ENCODE data around the gene SYT9.

The SYT9 gene

GRCh38 chr11:7263842-7264241 lies 12.1 kb downstream of the SYT9 start:
- intact Hi-C loops (cut with DNase I): no loop called here
- no peak for DNase-seq

GRCh38 chr11:7268758-7269157 lies 17.1 kb downstream of the SYT9 start:
- no peak for DNase-seq
- intact Hi-C loops (cut with DNase I): no loop called here

- no peak for DNase-seq
- intact Hi-C loops (cut with DNase I): no loop called here
Observed at GRCh38 chr11:7270233-7270865, 18.6 kb downstream of the SYT9 start.

- intact Hi-C loops (cut with DNase I): no loop called here
- no peak for DNase-seq
Observed at GRCh38 chr11:7272373-7272772, 20.7 kb downstream of the SYT9 start.

DNA sequence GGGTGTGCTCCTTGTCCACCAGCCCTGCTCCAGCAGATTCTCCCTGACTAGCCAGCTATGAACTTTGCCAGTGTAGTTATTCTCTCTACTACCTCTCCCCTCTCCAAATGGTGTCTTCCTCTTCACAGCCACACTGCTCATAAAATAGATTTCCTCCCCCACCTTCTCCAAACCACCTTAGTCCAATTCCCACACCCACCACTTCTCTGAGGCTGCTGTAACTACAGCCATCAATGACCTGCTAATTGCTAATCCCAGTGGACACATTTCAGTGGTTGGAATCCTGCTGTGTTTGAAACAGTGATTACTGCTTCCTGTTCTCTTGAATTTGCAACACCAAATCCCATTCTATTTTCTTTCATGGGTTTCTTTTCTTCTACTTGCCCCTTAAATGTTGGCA lies 23.4 kb downstream of the SYT9 start:
- DNase-seq: no peak
- intact Hi-C loops (cut with DNase I): no loop called here

DNA sequence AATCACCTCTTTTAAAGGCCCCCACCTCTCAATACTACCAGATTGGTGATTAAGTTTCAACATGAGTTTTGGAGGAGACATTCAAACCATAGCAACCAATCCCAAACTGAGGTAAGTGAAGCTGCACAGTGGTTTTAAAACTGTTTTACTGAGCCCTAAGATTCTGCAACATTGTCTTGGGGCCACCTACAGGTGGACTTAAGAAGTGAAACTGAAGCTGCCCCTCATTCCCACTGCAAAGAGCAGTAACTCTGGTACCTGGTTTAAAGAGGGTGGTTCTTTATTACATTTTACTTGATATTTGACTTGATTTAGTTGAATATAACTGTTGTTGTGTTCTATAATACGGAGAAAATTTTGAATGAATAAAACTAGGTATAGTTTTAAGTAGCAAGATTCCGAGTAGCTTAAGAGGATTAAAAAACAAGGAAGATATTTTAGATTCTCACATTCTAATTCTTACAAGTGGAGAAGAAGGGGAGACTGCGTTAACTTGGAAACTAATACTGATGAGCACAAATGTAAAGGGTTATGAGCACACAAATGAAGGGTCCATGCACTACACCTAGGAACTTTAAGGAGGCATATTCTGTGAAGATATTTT lies 26.7 kb downstream of the SYT9 start:
- DNase-seq: peak in 16 of 42 donors; percentile 6 to 68 (median 20)
- intact Hi-C loops (cut with DNase I): no loop called here

DNA sequence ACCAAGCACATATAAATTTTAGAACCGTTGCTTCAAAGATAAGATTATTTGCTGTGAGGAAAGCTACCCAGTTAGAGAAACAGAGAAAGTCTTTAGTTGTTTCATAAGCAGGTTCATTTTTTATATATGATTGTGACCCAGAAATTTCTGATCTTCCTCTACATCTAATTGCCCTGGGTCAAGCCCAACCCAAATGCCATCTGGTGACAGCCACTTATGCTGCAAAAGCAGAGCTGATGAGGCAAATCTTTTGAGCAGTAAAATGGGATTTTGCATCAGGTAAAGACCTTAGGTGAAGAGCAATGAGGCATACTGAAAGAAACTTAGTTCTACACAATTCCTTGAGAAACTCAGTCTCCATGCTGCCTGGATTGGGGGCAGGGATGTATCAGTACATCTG lies 28.0 kb downstream of the SYT9 start:
- intact Hi-C loops (cut with DNase I): no loop called here
- DNase-seq: no peak

DNA sequence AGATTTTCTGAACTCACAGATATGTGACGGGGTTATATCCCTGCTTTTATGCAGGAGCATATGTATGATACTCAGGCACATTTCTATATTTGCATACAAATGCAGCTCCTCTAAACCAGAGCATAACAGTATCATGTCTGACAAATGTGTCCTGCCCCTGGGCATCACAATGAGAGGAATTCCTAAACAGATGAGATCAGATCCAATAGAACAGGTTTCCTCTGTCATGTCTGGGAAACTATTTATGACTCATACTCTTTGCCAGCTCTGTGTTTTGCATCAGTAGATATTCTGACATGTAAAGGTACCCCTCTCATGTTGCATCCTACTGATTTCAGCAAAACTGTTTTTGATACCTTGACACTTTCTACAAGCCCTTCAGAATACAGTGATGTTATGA lies 29.4 kb downstream of the SYT9 start:
- no peak for DNase-seq
- intact Hi-C loops (cut with DNase I): no loop called here

DNA sequence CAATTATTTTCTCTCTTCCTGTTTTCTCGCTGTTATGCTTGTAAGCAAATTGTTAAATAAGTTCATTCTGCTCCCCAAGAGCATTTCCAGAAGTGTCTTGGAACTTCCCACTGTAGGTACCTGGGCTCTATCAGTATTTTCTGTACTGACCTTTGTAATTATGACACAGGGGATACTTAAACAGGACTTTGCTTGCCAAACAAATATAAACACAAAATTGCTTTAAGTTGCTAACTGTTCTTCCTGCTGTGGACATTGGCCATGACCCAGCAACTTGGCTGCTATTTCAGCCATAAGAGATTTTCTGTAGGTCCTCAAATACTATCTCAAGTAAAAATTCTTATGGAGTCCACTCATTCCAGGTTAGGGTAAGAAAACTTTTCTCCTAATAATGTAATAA lies 30.1 kb downstream of the SYT9 start:
- no peak for DNase-seq
- intact Hi-C loops (cut with DNase I): no loop called here

GRCh38 chr11:7286178-7286577 lies 34.5 kb downstream of the SYT9 start:
- DNase-seq: no peak
- intact Hi-C loops (cut with DNase I): no loop called here

DNA sequence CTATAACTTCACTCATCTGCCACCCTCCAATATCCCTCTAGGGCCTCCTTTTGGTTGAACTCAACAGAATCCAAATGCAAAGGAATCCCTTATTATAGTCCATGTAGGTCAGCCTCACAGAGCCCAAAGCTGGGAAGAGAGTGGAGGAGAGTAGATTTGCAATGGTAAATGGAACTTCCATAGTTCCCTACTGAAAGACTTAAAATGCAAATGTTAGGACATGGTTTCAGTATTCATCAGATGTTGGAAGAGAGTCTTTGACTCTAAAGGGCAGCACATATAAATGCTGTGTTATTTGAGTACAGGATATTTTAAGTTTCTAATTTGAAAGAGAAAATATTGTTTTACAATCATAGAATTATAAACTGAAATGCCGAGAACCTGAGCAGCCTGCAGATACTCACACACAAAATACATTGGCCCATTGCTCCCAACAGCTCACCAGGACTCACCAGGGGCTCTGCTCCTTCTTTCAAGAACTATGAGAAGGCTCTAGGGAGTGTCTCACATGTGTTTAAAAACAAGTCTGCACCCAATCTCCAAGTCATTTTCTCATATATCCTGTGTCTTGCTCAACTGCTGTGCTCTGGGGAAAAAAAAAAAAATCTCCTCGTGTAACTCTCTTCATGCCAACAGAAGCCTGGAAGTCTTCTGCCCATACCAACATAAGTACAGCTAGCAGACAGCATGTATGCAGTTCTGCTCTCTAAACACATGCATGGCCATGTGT lies 39.6 kb downstream of the SYT9 start:
- DNase-seq: no peak
- intact Hi-C loops (cut with DNase I): no loop called here

GRCh38 chr11:7292922-7293321 lies 41.2 kb downstream of the SYT9 start:
- DNase-seq: no peak
- intact Hi-C loops (cut with DNase I): no loop called here

DNA sequence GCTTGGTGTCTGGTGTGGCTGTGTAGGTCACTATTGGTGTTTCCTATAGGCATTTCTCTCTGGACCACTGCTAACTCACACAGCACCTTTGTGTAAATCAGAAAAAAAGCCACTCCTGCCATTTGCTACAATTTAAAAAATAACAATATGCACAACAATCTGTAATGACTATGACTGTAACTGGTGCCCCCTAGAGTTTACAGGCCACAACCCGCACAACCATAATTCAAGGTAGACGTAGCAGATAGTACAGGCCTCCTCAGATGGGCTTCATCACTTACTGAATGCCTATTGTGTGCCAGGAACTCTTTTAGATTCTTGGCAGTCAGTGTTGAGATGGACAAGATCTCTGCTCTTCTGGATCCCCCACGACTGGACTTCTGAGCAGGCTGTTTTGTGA lies 47.7 kb downstream of the SYT9 start:
- intact Hi-C loops (cut with DNase I): no loop called here
- no peak for DNase-seq

GRCh38 chr11:7300281-7300680 lies 48.6 kb downstream of the SYT9 start:
- no peak for DNase-seq
- intact Hi-C loops (cut with DNase I): loop anchor here (10.0 kb wide), 1 partner anchor 385 kb away; no protein-coding TSS in a partner anchor

DNA sequence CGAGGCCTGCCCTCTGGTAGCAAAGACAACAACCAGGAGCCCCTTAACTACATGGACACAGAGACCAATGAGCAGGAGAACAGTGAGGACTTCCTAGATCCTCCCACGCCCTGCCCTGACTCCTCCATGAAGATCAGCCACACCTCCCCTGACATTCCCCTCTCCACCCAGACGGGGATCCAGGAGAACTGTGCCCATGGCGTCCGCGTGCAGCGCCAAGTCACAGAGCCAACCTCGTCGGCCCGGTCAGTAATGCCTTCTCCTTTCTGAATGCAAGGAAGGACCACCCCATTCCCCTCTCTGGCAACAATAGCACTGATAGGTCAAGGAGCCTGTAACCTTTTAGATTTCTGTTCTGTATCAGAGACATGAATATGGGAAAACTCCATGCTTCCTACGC lies 51.4 kb downstream of the SYT9 start:
- no peak for DNase-seq
- intact Hi-C loops (cut with DNase I): loop anchor here (10.0 kb wide), 1 partner anchor 388 kb away; no protein-coding TSS in a partner anchor

GRCh38 chr11:7306900-7307299 lies 55.2 kb downstream of the SYT9 start:
- DNase-seq: no peak
- intact Hi-C loops (cut with DNase I): loop anchor here (10.0 kb wide), 1 partner anchor 392 kb away; no protein-coding TSS in a partner anchor

GRCh38 chr11:7307836-7308235 lies 56.1 kb downstream of the SYT9 start:
- intact Hi-C loops (cut with DNase I): loop anchor here (10.0 kb wide), 1 partner anchor 393 kb away; no protein-coding TSS in a partner anchor
- DNase-seq: no peak

DNA sequence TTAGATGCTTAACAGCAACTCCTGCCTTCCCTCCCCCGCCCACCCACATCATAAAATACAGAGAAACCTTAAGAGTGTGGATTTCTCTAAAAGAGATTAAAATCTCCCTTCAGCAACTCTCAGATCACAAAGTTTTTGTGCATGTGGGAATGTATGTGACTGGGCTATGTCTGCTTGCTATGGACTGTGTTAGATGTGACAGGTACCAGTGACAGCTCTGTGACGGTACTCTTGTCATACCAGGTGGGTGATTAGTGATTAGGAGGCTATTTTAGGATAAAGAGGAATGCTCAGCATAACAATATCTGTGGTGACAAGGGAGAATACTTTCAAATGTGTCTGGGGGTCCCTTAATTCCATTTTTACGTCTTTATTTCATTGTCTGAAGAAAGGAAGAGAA lies 60.2 kb downstream of the SYT9 start:
- intact Hi-C loops (cut with DNase I): no loop called here
- DNase-seq: no peak

- intact Hi-C loops (cut with DNase I): no loop called here
- DNase-seq: no peak
Observed at GRCh38 chr11:7314811-7315604, 63.3 kb downstream of the SYT9 start.

GRCh38 chr11:7319501-7319900 lies 67.8 kb downstream of the SYT9 start:
- DNase-seq: no peak
- intact Hi-C loops (cut with DNase I): no loop called here
